SK-N-SH (cell line): Measurements from ENCODE around the gene CALN1.

ENCODE experiments used
- ELF1 ChIP-seq: IDR thresholded peaks from 2 replicates; pipeline ENCODE4 v1.4.0; 2012
- TEAD4 ChIP-seq: IDR thresholded peaks from 2 replicates; pipeline ENCODE4 v1.4.0; 2012; ENCODE audit warnings: mild to moderate bottlenecking, borderline replicate concordance; ENCODE audit not compliant: insufficient read depth
- TF ChIP-seq, protein P1 (sequence below): fragments of 200-600 bp; sonication (generic); IDR thresholded peaks from 2 replicates; pipeline ENCODE4 v1.6.1; 2017; ENCODE audit warnings: antibody characterized with exemption, mild to moderate bottlenecking, moderate library complexity

DNA sequence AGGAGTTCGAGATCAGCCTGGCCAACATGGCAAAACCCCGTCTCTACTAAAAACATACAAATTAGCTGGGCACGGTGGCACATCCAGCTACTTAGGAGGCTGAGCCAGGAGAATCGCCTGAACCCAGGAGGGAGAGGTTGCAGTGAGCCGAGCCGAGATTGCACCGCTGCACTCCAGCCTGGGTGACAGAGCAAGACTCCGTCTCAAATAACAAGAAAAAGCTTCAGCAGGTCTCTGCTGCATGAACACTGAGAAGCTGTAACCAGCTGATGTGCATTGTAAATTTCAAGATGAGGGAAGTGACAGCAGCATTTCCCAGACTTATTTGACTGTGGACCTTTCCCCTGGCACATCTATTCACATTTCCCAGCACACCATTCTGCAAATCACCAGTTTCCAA, 222.0 kb downstream of the CALN1 start:
- TF ChIP-seq, protein P1, sequence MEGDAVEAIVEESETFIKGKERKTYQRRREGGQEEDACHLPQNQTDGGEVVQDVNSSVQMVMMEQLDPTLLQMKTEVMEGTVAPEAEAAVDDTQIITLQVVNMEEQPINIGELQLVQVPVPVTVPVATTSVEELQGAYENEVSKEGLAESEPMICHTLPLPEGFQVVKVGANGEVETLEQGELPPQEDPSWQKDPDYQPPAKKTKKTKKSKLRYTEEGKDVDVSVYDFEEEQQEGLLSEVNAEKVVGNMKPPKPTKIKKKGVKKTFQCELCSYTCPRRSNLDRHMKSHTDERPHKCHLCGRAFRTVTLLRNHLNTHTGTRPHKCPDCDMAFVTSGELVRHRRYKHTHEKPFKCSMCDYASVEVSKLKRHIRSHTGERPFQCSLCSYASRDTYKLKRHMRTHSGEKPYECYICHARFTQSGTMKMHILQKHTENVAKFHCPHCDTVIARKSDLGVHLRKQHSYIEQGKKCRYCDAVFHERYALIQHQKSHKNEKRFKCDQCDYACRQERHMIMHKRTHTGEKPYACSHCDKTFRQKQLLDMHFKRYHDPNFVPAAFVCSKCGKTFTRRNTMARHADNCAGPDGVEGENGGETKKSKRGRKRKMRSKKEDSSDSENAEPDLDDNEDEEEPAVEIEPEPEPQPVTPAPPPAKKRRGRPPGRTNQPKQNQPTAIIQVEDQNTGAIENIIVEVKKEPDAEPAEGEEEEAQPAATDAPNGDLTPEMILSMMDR, result no peak
- no peak for TF ChIP-seq ELF1
- TF ChIP-seq TEAD4, result no peak
